HCT116 (cell line): ENCODE data around the gene FOXD2. TPM values are rescaled to one million over a fixed set of nuclear protein-coding genes. Genes with fewer than 3 reads are reported as not detected.

Experiments used
- ATAC-seq: fragments of 200-7000 bp; cut with Tn5 transposase; 2 replicates; pipeline ENCODE4 v1.9.1; 2020; ENCODE audit warnings: mild to moderate bottlenecking, moderate library complexity
- BruUV-seq: library from RNA; stranded (reverse); fragments of 400-500 nt; replicated peaks from 2 replicates; lab custom pipeline; 2021; lab: Mats Ljungman, UMichigan
- CTCF ChIA-PET: fragments of 300-600 bp; sonication (Branson Sonifier 250); formaldehyde crosslinking; loops from one replicate; lab custom pipeline; 2021; ENCODE audit warnings: antibody characterized with exemption; lab: Charles Lee
- POLR2A ChIA-PET: fragments of 300-600, 350-600 bp; sonication (Branson Sonifier 250); formaldehyde crosslinking; loops from one replicate; lab custom pipeline; 2021; ENCODE audit warnings: antibody characterized with exemption; lab: Charles Lee
- RAD21 ChIA-PET, 2 experiments: fragments of 300-600 bp; sonication (Branson Sonifier 250); formaldehyde crosslinking; loops; one replicate each; lab custom pipeline; 2023; ENCODE audit warnings: low total read pairs in 2 of 2; ENCODE audit not compliant: uncharacterized antibody in 2 of 2, unreplicated experiment in 2 of 2, low non-redundant PET in 1 of 2; lab: Charles Lee
- DNase-seq: peaks from one replicate; pipeline ENCODE4 v3.0.0-alpha.2; 2010; ENCODE audit warnings: low read depth, low spot score
- H2AFZ ChIP-seq: fragments of 200-600 bp; shearing (Covaris generic), sonication (generic); 2 replicates; pipeline ENCODE4 v1.6.1; 2017; ENCODE audit warnings: low read depth, mixed run types, mixed read lengths, antibody characterized with exemption, low read length; ENCODE audit not compliant: poor library complexity, severe bottlenecking
- H3K27ac ChIP-seq: 2 replicates; pipeline ENCODE4 v1.5.1; 2012; ENCODE audit warnings: low read depth, low read length
- H3K27me3 ChIP-seq: fragments of 200-600 bp; sonication (generic); 2 replicates; pipeline ENCODE4 v1.6.1; 2016; ENCODE audit warnings: mixed run types, low read length, mixed read lengths; ENCODE audit not compliant: insufficient read depth
- H3K36me3 ChIP-seq, 2 experiments: fragments of 200-500 bp in 1 of 2; fragments of 200-600 bp in 1 of 2; sonication (Bioruptor generic) in 1 of 2; sonication (generic) in 1 of 2; 2 replicates each; pipeline versions ENCODE4 v1.5.1 to v1.6.1; 2014 to 2016; ENCODE audit warnings: low read length in 2 of 2, inconsistent platforms in 1 of 2, mixed read lengths in 1 of 2, mixed run types in 1 of 2; ENCODE audit not compliant: insufficient read depth in 2 of 2, control insufficient read depth in 1 of 2
- H3K4me1 ChIP-seq, 2 experiments: fragments of 200-600 bp in 1 of 2; sonication (generic) in 1 of 2; 2 replicates each; pipeline versions ENCODE4 v1.5.1 to v1.6.1; 2012 to 2017; ENCODE audit warnings: low read length in 2 of 2, inconsistent platforms in 1 of 2, mild to moderate bottlenecking in 1 of 2, mixed read lengths in 1 of 2, mixed run types in 1 of 2, moderate library complexity in 1 of 2; ENCODE audit not compliant: insufficient read depth in 2 of 2, control insufficient read depth in 1 of 2
- H3K4me2 ChIP-seq: fragments of 200-600 bp; sonication (generic); 2 replicates; pipeline ENCODE4 v1.6.1; 2017; ENCODE audit warnings: mixed run types, low read length, mixed read lengths
- H3K4me3 ChIP-seq, 2 experiments: fragments of 200-600 bp in 1 of 2; sonication (generic) in 1 of 2; replicated peaks in 1 of 2; 2 replicates each; pipeline ENCODE4 v1.5.1; 2011 to 2016; ENCODE audit warnings: low read length in 2 of 2, control low read depth in 1 of 2, low read depth in 1 of 2, mild to moderate bottlenecking in 1 of 2, mixed read lengths in 1 of 2, mixed run types in 1 of 2
- H3K79me2 ChIP-seq: fragments of 200-600 bp; sonication (generic); 2 replicates; pipeline ENCODE4 v1.6.1; 2017; ENCODE audit warnings: mild to moderate bottlenecking, mixed run types, low read length, moderate library complexity, mixed read lengths; ENCODE audit not compliant: insufficient read depth
- H3K9ac ChIP-seq: fragments of 200-600 bp; sonication (generic); 2 replicates; pipeline ENCODE4 v1.6.1; 2016; ENCODE audit warnings: low read length, mixed read lengths
- H3K9me2 ChIP-seq: fragments of 200-600 bp; sonication (generic), shearing (Covaris generic); 2 replicates; pipeline ENCODE4 v1.6.1; 2017; ENCODE audit warnings: mixed run types, mild to moderate bottlenecking, moderate library complexity; ENCODE audit not compliant: insufficient read depth
- H3K9me3 ChIP-seq, 2 experiments: fragments of 200-500 bp in 1 of 2; fragments of 200-600 bp in 1 of 2; sonication (Bioruptor generic) in 1 of 2; sonication (generic) in 1 of 2; 2 replicates each; pipeline ENCODE4 v1.6.1; 2014 to 2017; ENCODE audit warnings: low read length in 2 of 2, mixed read lengths in 2 of 2, inconsistent platforms in 1 of 2, low read depth in 1 of 2, mild to moderate bottlenecking in 1 of 2, mixed run types in 1 of 2, moderate library complexity in 1 of 2; ENCODE audit not compliant: control insufficient read depth in 1 of 2, insufficient read depth in 1 of 2
- H4K20me1 ChIP-seq: fragments of 200-600 bp; sonication (generic), shearing (Covaris generic); 2 replicates; pipeline ENCODE4 v1.6.1; 2017; ENCODE audit warnings: mixed run types, mild to moderate bottlenecking, moderate library complexity; ENCODE audit not compliant: insufficient read depth
- JUND ChIP-seq: IDR thresholded peaks from 2 replicates; pipeline ENCODE4 v1.6.1; 2012
- POLR2A ChIP-seq: IDR thresholded peaks from 2 replicates; pipeline ENCODE4 v1.7.0; 2011; ENCODE audit warnings: borderline replicate concordance; ENCODE audit not compliant: insufficient read depth, insufficient read length; ENCODE audit errors: extremely low read depth
- REST ChIP-seq: IDR thresholded peaks from 2 replicates; pipeline ENCODE4 v1.6.1; 2012; ENCODE audit warnings: low read depth
- SIN3A ChIP-seq: IDR thresholded peaks from 2 replicates; pipeline ENCODE4 v1.6.1; 2012; ENCODE audit warnings: low read depth
- intact Hi-C: fragments of 100-400 bp; cut with micrococcal nuclease; formaldehyde crosslinking; loops from 2 replicates; pipeline ENCODE4 v1.10.0; 2022
- total RNA-seq: library from RNA; stranded (reverse); gene quantifications from one replicate; pipeline ENCODE4 v1.2.1, GENCODE V29; 2021; ENCODE audit not compliant: unreplicated experiment

FOXD2 gene
- total RNA-seq, 1 experiment from 2014 or later, result 1.9 TPM

GRCh38 chr1:47485817-47486216, 48.0 kb downstream of the FOXD2 start:
- Histone ChIP-seq H3K4me3 (no peak overlapping the region), H3K79me2 (no peaks in the 10 kb centered on the region), H3K36me3 (no peaks in the 10 kb centered on the region), H3K9me3 (no peaks in the 10 kb centered on the region), H4K20me1 (no peaks in the 10 kb centered on the region), H3K4me2 (no peak overlapping the region), H3K9ac (no peak overlapping the region), H3K9me2 (no peaks in the 10 kb centered on the region), H3K4me1 (peaks cover 0 to 11% of the 10 kb centered on the region in 2 experiments; a peak in 2 of 4 replicates), H3K27me3 (peaks cover 22% of the 10 kb centered on the region; the same call in 1 of the 2 replicates), H2AFZ (no peak overlapping the region), H3K27ac (no peak overlapping the region)
- ATAC-seq, result no peak
- ChIA-PET POLR2A (no interaction called here), RAD21 (no interaction called here), CTCF (interaction anchor here (1.2 kb wide), 1 partner anchor 48 kb away, joined by 5 read pairs; the partner anchor contains the start of gene FOXD2)
- TF ChIP-seq SIN3A, result no peak
- no peak for TF ChIP-seq POLR2A
- no TSS peak for BruUV-seq
- intact Hi-C loops, result no loop called here
- no peak for DNase-seq

DNA sequence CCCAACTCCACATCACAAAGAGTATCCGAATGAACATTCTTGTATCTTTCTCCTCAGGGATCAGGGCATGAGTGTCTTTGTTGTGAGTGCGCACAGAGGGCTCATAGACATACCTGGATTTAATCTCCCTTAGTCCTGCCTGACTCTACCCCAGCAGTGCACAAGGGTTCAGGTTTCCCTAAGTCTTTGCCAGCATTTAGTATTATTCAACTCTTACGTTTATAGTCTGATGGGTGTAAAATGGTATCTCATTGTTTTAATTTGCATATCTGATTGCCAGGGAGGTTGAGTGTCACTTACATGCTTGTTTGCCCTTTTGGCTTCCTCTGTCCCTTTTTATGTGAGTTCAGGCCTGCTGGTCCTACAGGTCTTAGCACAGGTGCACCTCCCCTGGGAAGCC, 49.5 kb downstream of the FOXD2 start:
- H3K4me2 ChIP-seq, result peak overlapping the region; percentile 33

More for the DNA sequence above, 49.5 kb downstream of the FOXD2 start:
- Histone ChIP-seq H3K36me3 (no peaks in the 10 kb centered on the region), H3K79me2 (no peaks in the 10 kb centered on the region), H3K4me1 (peaks cover 0 to 11% of the 10 kb centered on the region in 2 experiments; a peak in 2 of 4 replicates), H3K4me3 (no peak overlapping the region), H3K9ac (no peak overlapping the region), H3K9me3 (no peaks in the 10 kb centered on the region), H3K9me2 (no peaks in the 10 kb centered on the region), H3K27me3 (peaks cover 22% of the 10 kb centered on the region; the same call in 1 of the 2 replicates), H4K20me1 (no peaks in the 10 kb centered on the region)
- intact Hi-C loops, result no loop called here
- BruUV-seq, result no TSS peak
- POLR2A ChIA-PET, result no interaction called here
- RAD21 ChIA-PET, result no interaction called here
- ATAC-seq, result no peak
- no peak for DNase-seq
- TF ChIP-seq REST (no peak), JUND (no peak)
- TF ChIP-seq, all 23 proteins: peak for 0
- no peak overlapping the region for H2AFZ ChIP-seq
- CTCF ChIA-PET, result no interaction called here
- H3K27ac ChIP-seq, result no peak overlapping the region
